ENCODE data around the gene KIFAP3.

GRCh38 chr1:169902751-169903150 is 171.7 kb downstream of the KIFAP3 start:
- TF ChIP-seq EP300 (IDR thresholded peaks at IDR 0.05) (no peak), POLR2A (IDR thresholded peaks at IDR 0.05) (no peak), CTCF (IDR thresholded peaks at IDR 0.05) (no peak)

Measured in tibial nerve (tissue), 4 donors.